Fibroblast of gingiva (primary cell): ENCODE measurements around the gene RIMBP2.
"Not testable (repeated sequence)": the region's sequence is repeated elsewhere in the genome, so short reads cannot be mapped to it uniquely, and the experiment has no call there.

Experiments used
- DNase-seq: peaks from one replicate; pipeline ENCODE4 v3.0.0-alpha.2; 2011; ENCODE audit warnings: low read depth

RIMBP2 gene

DNA sequence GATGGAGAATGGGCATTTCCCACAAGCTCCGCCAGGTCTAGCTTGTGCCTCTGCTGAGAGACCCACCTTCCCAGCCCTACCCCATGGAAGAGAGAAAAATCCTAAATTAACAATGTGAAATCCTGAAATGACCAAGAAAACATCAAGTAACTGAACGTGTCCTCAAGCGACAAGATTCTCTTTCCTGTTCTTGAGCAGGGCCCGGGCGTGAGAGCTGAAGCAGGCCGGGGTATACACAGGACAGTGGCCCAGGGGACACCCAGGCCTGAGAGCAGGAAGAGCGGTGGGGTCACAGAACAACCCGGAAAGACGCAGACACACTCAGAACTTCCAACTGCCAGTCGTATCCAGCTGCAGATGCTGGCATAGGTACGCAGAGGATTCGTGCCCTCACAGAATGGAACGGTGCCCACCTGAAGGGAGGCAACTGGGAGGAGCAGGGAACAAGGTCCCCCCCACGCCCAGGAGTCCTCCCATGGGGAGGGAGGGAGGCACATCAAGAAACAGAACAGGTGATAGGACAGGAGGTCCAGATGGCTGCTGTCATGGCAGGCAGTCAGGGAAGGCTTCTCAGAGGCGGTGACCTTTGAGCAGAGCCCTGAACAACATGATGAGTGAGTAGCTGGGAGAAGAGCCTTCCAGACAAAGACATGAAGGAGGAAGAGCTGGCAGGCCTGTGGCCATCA, 9.1 kb downstream of the RIMBP2 start:
- no peak for DNase-seq

DNA sequence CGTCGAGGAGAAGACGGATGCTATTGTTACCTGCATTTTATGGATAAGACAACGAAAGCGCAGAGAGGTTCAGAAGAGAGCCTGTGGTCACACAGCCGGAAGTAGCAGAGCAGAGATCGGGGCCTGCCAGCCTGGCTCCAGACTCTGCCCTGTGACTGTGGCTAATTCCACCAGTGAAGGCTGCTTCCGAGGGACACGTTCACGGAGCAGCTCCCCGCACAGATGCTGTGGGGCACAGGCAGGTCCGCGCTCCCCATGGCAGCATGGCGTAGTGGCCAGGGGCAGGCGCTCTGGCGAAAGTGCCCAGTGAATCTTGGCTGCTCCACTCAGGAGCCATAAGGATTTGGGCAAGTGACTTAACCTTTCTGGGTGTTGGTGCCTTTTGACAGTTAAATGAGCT, 9.8 kb downstream of the RIMBP2 start:
- DNase-seq = no peak

DNA sequence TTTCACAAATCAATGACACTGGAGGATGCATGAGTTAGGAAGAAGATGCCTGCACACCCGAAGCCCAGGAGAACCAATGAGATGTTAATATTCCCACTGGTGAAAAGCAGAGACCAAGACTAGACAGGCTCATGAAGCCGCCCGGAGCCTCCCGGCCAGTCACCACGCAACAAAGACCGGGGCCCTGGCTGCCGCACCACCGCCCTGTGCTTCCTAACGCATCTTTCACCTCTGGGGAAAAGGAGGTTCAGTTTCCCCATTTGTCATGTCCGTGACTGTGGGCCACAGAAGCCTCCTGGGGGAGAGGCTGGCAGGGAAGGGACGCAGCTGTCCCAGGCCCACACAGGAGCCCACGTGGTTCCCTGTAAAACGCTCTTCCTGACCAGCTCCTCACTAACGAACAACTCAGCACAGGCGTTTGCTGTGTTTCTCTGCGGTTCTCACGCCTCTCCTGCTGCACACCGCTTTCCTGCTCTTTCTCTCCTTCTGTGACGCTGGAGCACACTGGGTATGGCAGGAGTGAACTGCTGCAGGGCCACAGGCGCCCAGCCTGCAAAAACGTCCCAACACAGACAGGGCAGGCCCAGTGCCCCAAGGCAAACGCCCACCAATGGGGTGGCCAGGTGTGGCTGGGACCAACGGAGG, 10.8 kb downstream of the RIMBP2 start:
- no peak for DNase-seq

DNA sequence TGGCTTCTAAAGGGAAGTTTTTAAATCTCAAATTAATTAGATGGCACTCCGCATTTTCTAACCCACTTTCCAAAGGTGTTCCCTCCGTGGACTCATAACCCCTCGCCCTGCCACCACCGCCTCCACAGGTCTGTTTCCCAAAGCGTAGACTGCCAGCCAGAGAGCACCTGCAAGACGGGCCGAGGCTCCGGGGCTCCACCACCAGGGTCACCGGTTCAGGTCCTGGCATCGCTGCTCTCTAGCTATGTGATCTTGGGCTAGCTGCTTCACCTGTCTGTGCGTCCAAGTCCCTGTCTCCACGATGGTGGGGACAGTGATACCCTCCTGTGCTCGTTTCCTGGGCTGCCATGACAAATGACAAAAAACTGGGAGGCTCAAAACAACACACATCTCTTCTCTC, 11.5 kb downstream of the RIMBP2 start:
- DNase-seq = no peak

DNA sequence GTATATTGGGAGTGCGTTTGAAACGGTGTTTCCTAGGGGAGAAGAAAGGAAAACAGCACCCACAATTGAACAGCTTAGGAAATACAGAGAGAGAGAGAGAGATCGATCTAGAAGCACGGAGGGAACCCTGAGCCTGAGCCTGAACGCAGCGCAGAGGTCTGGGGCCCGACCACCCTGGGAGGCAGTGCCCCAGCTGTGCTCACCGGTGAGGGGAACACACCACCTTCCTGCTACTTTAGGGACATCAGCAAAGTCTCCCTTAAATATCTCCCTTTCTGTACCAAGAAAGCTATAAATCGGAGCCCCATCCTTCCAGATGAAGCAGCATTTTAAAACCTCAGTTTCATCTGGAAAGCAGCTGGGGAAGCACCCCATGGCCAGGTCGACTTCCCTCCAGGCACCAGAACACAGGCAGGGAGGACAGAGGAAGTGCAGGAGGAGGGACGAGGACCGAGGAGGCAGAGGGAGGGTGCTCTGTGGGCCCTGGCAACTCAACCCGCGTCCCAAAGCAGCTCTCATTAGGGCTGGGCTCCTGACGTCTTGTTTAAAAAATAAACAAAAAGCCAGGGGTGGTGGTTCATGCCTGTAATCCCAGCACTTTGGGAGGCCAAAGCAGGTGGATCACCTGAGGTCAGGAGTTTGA, 12.2 kb downstream of the RIMBP2 start:
- DNase-seq = no peak

DNA sequence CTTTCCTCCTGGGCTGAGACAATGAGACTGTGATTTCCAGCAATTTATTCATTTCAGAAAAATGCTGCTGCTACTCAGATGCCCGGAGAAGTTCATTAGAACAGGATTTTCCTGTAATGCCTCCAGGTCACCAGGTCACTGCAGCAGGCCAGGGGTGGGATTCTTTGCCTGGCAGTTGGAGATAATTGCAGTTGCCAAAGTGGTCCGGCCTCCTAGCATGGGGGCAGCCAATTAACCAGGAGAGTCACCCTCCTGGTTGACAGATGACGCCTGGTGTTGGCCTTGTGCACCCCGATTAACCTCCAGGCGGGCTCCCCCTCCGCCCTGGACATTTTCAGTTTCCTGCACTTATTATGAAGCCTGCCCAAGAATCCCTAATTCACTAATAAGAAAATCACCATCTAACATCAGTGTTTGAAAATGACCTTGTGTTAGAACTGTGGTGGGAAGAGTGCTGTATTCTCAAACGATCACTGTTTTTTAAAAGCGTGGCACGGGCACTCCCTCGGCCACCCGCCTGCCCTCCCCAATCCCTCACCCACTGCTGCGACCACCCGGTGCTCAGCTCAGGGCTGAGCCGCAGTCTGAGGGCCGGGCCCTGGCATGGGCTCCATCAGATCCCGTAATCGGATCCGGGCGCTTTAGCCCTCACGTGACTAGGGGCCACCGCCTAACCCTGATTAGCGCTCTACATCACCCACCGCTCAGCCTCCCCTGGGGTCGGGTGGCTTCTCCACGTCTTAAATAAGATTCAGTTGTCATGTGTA, 12.9 kb downstream of the RIMBP2 start:
- DNase-seq = no peak

DNA sequence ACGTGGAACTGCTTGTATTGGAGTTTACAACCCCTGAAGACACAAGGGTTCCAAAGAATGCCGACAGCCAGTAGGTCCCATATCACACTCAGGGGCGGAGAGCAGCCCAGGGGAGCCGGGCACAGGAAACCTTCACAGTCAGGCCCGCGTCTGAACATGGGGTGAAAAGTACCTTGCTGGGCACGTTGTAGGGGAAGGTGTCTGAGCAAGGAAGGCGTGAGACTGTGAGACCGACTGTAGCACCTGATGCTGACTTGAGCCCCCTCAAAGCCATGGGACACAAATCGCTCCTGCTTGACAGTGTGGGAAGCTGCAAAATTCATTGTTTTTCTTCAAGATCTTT, 14.7 kb downstream of the RIMBP2 start:
- no peak for DNase-seq

DNA sequence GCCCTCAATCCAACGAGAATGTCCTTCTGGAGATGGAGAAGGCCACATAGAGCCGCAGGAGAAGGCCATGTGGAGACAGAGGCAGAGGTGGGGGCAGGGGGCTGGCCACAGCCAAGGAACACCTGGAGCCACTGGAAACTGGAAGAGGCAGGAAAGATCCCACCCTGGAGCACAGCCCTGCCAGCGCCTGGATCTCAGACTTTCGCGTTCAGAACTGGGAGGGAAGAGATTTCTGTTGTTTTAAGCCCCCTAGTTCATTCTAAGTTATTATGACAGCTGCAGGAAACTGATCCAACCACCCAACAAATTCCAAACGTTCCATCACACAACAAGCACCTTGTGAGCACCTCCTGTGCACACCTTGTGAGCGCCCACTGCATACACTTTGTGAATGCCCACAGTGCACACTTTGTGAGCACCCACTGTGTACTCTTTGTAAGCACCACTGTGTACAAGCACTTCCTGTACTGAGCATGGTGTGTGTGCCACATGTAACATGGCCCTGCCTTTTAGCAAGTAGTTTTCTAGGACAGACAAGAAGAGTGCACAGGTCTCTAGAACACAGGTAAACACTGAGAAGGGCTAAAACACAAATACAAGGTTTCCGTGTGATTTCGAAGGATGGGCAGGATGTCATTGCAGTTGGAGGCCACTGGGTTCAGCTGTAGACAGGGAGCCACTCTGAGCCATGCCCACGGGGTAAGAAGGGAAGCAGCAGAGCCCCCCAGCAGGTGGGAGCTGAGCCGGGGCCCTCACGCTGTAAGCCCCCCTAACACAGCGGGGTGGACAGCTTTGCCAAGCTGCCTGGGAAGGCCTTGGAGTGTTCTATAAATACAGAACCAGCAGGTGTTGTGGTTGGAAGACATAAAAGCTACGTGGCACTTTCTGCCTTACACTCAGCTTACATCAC, 15.4 kb downstream of the RIMBP2 start:
- no peak for DNase-seq

DNA sequence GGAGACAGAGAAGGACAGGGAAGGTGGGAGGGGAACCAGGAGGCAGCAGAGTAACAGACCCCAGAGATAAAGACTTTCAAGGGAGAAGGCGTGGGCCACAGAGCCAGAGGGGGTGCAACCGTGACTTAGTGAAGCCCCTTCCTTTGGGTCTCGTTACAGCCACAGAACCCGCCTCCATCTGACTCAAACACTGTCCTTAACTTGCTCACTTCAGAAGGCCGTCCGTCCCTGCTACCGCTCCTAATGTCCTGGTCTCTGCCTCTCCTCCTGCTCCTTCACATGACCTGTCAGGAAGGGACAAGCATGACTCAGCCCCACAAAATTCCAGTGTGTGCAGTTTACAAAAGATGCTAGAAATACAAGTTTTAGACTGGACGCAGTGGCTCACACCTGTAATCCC, 18.0 kb downstream of the RIMBP2 start:
- DNase-seq = no peak

DNA sequence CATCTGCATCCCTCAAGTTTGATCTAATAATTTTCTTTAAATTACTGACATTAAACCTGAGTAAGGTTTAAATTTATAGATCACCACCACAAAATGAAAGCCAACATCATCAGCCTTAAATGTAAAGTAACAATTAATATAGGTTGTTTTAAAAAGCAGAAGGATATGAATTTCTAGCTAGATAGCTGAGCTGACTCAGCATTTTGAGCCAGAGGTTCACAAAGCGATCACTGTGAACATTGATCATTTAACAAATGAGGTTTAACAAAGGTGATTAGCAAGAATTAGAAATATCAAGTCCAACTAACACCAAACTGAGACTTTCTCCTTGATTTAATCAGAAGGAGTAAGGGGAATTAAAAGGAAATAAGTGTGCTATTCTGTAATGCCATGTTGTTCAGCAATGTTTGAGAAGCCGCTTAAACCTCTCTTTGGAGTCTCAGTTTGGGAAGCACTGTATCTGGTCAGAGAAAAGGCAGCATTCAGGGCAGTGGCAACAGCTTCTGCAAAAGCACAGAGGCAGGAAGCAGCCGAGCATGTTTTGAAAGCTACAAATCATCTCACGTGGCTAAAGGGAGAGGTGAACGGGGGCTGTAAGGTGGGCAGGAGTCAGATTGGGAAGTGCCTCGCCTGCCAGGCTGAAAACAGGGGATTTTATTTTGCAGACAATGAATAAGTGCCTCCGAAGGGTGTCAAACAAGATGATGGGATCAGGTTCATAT, 19.6 kb downstream of the RIMBP2 start:
- no peak for DNase-seq

DNA sequence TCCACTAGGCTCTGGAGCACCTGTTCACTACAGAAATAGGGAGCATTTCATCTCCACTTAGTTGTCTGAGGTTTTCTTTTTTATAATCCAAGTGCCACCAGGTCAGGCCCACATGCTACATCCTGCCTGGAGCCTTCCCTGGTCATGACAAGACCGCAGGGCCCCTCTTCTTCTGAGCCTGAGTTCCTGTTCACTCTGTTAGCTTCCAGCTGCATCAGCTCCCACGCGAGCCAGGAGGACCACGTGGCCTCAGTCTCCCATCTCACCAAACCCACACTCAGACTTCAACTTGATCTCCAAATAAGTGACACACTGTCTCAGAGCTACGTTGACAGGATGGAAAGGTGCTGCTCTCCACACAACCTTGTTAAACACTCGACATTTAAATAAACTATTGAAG, 21.0 kb downstream of the RIMBP2 start:
- DNase-seq = no peak

DNA sequence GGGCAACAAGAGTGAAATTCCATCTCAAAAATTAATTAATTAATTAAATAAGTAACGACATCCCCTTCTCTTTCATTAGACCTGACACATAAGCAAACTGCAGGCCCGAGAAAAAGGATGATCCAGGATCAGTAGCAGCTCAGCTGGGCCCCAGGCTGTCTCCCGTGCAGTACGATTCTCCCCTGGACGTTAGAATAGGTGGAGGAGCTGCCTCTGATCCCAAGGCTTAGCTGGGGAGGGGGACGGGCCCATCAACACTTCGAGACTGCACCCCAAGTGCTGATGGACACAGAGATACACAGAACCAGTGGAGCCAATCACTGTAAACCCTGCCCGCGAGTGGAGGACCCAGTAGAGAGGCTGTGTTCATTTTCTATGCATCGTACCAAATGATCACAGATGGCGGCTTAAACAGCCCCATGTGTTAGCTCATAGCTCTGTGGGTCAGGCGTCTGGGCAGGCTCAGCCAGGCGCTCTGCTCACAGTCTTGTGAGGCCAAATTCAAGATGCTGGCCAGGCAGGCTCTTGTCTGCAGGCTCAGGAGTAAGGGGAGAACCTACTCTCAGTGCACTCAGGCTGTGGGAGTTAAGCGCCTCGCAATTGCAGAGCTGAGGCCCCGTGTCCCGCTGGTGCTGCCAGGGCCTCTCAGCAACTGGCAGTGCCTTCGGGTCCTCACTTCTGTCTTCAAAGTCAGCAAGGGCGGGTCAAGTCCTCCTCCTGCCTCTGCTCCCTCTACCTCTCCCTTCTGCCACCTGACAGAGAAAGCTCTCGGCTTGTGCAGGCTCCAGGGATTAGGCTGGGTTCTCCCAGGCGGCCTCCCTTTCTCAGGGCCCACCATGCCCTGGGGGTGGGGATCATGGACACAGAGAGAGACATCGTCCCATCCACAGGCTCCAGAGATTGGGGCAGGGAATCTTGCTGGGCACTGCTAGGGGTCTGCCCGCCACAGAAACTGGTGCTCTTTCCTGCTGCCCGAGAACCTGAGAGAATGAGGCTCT, 26.4 kb downstream of the RIMBP2 start:
- DNase-seq = no peak

DNA sequence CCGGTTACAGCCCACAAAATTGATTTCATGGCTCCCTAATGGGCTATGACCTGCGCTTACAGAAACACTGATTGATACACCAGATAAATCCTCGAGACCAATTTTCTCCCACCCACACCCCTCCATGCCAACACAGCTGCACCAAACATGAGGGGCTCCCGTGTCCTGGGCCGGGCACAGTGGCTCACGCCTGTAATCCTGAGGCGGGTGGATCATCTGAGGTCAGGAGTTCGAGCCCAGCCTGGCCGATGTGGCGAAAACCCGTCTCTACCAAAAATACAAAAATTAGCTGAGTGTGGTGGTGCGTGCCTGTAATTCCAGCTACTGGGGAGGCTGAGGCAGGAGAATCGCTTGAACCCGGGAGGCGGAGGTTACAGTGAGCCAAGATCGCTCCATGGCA, 27.1 kb downstream of the RIMBP2 start:
- not testable (repeated sequence) for DNase-seq

DNA sequence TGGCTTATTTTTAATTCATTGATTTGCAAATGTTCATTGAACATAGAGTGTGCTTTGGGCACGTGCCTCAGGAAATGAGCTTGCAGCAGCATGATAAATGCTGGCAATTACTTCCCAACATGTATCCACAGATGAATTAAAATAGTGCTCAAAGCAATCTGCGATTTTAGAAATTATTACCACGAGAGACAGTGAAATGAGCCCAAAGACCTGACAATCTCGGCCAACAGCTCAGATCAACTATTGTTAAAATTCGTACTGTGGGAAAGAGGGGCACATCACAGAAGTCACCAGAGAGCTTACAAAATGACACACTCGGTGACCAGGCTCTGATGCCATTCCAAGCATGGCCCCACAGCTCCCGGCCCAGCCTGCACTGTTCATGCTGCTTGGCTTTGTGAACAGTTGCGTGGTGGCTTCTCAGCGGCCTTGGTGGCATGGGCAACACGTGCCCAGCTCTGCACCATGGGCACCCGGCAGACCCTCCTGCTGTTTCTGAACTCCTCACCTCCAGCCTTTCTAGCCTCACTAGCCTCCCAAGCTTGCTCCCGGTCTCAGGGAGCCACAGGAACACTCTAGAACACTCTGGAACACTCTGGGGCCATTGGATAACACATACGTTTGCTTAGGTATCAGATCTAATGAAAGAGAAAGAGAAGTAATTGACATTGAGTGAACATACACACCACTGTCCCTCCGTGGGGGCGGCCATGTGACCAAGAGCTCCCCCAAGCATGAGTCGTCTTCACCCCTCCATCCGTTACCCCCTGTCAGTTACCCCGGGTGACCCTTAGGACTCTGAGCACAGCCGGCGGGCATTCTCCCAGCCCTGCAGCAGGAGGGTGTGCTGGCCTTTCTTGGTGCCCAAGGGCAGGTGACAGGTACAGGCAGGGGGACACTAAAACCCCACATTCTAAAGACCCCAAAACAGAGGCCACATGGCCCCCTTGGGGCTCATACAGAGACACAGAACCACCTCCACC, 28.0 kb downstream of the RIMBP2 start:
- DNase-seq = no peak

DNA sequence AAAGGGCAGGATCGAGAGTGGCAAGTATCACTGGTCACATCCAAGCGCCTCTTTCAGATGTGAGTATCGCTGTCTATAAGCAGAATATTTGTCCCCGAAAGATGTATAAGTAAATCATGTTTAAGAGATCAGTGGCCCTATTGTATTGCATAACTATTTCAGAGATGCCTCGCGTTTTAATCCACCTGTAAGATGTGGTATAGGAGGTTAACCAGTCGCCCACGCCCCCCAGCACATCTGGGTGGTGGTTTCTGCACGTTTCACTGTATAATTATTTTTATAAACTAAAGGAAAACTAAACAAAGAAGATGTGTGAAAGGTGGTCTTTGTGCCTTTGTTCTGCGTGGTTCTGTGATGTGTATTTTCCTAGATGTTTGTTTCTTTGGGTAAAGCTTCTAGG, 28.9 kb downstream of the RIMBP2 start:
- DNase-seq = no peak

DNA sequence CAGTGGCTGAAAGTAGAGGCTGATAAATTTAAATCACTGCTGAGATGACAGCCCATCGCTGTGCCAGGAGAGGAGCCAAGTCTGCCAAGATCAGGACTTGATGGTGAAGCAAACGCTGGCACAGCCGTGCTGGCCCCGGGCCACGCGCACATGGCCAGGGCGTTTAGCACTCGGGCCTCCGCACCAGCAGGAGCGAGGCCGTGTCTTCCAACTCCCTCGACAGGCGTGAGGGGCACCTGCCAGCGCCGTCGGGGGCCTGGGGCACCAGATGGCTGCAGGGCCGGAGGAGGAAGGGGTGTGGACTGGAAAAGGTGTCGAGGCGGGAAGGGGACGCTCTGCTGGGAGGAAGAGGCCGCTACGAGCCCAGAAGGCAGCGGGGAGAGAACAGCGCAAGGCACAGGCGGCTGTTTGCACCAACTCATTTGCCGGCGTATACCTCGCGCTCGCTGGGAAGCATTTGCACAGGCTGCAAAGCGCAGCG, 29.5 kb downstream of the RIMBP2 start:
- no peak for DNase-seq

DNA sequence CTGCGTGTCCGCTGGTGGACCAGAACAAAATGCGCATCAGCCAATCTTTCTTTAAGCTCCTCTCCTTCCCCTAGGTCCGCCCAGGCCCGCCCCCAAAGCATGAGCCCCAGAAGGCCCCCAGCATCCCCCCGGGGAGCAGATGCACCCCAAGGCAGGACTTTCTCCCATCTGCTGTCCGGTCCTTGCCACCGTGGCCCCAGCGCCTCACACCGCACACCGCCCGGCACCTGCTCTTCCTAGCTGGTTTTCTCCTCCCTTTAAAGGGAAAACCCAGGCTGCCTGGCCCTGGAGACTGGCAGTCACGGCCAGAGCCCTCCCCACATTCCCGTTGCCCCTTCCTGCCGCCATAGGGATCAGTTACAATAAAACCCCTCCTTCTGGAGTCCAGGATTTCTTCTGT, 30.2 kb downstream of the RIMBP2 start:
- DNase-seq = no peak

DNA sequence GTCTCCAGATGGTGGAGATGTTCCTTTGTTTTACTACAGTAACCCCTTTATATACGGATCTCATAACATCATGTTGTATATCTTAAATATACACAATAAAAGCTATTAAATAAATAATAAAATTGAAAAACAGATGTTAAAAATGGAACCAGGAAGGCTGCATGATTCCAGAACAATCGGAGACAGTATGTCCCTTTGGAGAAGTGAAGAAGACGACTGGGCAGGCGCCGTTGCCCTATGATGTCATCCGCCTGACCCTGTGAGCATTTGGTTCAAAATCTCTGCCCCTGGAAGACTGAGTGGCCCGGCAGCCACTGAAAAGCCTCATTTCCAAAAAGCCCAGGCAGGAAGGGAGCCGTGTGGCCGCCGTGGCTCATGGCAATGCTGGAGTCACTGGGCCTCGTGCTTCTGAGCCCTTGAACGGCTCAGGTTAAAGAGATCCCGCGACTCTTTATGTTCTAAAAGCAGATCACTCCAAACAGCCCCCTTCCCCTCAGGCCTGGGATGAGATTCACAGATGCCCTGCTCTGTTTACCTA, 30.8 kb downstream of the RIMBP2 start:
- no peak for DNase-seq
